ENCODE measurements around the gene MEDAG.

DNA sequence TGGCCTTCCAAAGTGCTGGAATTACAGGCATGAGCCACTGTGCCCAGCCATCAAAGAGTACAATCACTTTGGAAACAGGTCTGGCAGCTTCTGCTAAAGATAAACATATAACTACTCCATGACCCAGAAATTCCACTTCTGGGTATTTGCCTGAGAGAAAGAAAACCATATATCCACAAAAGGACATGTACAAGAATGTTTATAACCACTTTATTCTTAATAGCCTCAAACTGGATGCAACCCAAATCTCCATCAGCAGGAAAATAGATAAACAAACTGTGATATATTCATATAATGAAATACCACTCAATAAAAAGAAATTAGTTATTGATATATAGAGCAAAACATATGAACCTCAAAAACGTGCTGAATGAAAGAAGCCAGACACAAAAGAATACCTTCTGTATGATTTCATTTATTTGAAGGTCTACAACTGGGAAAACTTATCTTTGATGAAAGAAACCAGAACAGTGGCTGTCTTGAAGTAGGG is 66.9 kb downstream of the MEDAG start:
- TF ChIP-seq EP300 (IDR thresholded peaks at IDR 0.05): no peak
- TF ChIP-seq, protein P1, sequence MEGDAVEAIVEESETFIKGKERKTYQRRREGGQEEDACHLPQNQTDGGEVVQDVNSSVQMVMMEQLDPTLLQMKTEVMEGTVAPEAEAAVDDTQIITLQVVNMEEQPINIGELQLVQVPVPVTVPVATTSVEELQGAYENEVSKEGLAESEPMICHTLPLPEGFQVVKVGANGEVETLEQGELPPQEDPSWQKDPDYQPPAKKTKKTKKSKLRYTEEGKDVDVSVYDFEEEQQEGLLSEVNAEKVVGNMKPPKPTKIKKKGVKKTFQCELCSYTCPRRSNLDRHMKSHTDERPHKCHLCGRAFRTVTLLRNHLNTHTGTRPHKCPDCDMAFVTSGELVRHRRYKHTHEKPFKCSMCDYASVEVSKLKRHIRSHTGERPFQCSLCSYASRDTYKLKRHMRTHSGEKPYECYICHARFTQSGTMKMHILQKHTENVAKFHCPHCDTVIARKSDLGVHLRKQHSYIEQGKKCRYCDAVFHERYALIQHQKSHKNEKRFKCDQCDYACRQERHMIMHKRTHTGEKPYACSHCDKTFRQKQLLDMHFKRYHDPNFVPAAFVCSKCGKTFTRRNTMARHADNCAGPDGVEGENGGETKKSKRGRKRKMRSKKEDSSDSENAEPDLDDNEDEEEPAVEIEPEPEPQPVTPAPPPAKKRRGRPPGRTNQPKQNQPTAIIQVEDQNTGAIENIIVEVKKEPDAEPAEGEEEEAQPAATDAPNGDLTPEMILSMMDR (IDR thresholded peaks at IDR 0.05): no peak
- TF ChIP-seq POLR2A (IDR thresholded peaks at IDR 0.05): no peak

Measured in suprapubic skin (tissue), 3 donors.